Uterus (tissue), 4 donors: ENCODE results near the gene ITPRIPL2. TPM values are rescaled to one million over a fixed set of nuclear protein-coding genes. Genes with fewer than 3 reads are reported as not detected.
A peak's percentile ranks its signal among the peaks of the same experiment; 100 is the strongest.

Experiments
- DNase-seq, 2 donors: peaks; one replicate each; pipeline ENCODE4 v3.0.0-alpha.2; 2019 to 2020
- H3K27ac ChIP-seq, 2 donors: fragments of 200-600 bp; sonication (generic); 1 replicate in 1 of 2; 2 replicates in 1 of 2; pipeline ENCODE4 v1.5.1; 2016 to 2018
- H3K27me3 ChIP-seq, 2 donors: fragments of 200-600 bp; sonication (generic); one replicate each; pipeline ENCODE4 v1.5.1; 2018 to 2019; ENCODE audit warnings: control low read depth in 1 of 2
- H3K36me3 ChIP-seq, 2 donors: fragments of 200-600 bp; sonication (generic); one replicate each; pipeline ENCODE4 v1.5.1; 2019; ENCODE audit warnings: control low read depth in 1 of 2
- H3K4me1 ChIP-seq, 2 donors: fragments of 200-600 bp; sonication (generic); one replicate each; pipeline ENCODE4 v1.5.1; 2018 to 2019; ENCODE audit warnings: control low read depth in 1 of 2
- H3K4me3 ChIP-seq, 2 donors: fragments of 200-600 bp; sonication (generic); 1 replicate in 1 of 2; 2 replicates in 1 of 2; pipeline ENCODE4 v1.5.1; 2018 to 2019; ENCODE audit warnings: mild to moderate bottlenecking in 1 of 2
- H3K9me3 ChIP-seq, 2 donors: fragments of 200-600 bp; sonication (generic); one replicate each; pipeline ENCODE4 v1.5.1; 2019; ENCODE audit warnings: control low read depth in 1 of 2
- POLR2A ChIP-seq, 2 donors: fragments of 450-650 bp; IDR thresholded peaks; one replicate each; pipeline ENCODE4 v1.6.1; 2016; ENCODE audit warnings: antibody characterized with exemption in 2 of 2, mild to moderate bottlenecking in 1 of 2, moderate library complexity in 1 of 2
- intact Hi-C: fragments of 100-400 bp; cut with DNase I; formaldehyde crosslinking; loops from one replicate; pipeline ENCODE4 v1.15.1; 2023; ENCODE audit warnings: low total_unique reads
- total RNA-seq, 4 donors: library from RNA; depleted of rRNA in 3 of 4; stranded (reverse); fragments of >200 nt in 3 of 4; gene quantifications; one replicate each; pipeline versions ENCODE4 v1.1.0 to v1.2.4, GENCODE V29; 2014 to 2023
- TF ChIP-seq, protein P1 (sequence below), 4 experiments: fragments of 200-600 bp in 2 of 4; fragments of 450-650 bp in 2 of 4; sonication (generic) in 2 of 4; IDR thresholded peaks; one replicate each; pipeline ENCODE4 v1.5.1; 2016 to 2019; ENCODE audit warnings: antibody characterized with exemption in 4 of 4, mild to moderate bottlenecking in 2 of 4, moderate library complexity in 1 of 4
- donor health status: DM: yes; HTN: yes; CAD: no.

ITPRIPL2 gene
- total RNA-seq, 4 donors from 2014 or later: 17.9 to 74.1 (median 43.7) TPM

DNA sequence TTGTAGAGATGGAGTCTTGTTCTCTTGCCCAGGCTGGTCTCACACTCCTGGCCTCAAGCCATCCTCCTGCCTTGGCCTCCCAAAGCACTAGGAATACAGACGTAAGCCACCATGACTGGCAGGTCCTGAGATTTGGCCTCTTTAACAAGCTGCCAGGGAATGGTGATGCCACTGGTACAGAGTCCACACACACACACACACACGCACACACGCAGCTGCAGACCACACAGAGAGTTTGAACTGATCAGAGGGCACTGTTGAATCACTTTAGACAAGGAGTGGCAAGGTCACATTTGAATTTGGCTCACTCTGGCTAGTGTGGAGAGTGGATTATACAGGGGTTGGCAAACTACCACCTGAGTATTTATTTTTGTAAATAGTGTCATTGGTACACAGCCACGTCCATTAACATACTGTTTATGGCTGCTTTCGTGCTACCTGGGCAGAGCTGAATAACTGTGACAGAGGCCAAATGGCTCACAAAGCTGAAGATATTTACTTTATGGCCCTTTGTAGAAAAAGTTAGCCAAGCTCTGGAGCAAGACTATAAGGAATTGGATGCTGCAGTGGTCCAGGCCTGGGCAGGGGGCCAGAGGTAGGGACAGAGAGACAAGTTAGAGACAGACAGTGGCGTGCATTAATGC, 9.9 kb downstream of the ITPRIPL2 start:
- peak overlapping the region in 1 of 2 donors; percentile 15 for H3K27ac ChIP-seq
- H3K4me3 ChIP-seq: no peak overlapping the region
- no peaks in the 10 kb centered on the region for H3K36me3 ChIP-seq
- DNase-seq: no peak
- no peaks in the 10 kb centered on the region for H3K27me3 ChIP-seq
- peaks cover 0 to 4% of the 10 kb centered on the region in 2 donors for H3K4me1 ChIP-seq
- intact Hi-C loops: no loop called here
- no peaks in the 10 kb centered on the region for H3K9me3 ChIP-seq
- TF ChIP-seq, protein P1, sequence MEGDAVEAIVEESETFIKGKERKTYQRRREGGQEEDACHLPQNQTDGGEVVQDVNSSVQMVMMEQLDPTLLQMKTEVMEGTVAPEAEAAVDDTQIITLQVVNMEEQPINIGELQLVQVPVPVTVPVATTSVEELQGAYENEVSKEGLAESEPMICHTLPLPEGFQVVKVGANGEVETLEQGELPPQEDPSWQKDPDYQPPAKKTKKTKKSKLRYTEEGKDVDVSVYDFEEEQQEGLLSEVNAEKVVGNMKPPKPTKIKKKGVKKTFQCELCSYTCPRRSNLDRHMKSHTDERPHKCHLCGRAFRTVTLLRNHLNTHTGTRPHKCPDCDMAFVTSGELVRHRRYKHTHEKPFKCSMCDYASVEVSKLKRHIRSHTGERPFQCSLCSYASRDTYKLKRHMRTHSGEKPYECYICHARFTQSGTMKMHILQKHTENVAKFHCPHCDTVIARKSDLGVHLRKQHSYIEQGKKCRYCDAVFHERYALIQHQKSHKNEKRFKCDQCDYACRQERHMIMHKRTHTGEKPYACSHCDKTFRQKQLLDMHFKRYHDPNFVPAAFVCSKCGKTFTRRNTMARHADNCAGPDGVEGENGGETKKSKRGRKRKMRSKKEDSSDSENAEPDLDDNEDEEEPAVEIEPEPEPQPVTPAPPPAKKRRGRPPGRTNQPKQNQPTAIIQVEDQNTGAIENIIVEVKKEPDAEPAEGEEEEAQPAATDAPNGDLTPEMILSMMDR (IDR thresholded peaks at IDR 0.05): no peak
- no peak for TF ChIP-seq POLR2A (IDR thresholded peaks at IDR 0.05)

DNA sequence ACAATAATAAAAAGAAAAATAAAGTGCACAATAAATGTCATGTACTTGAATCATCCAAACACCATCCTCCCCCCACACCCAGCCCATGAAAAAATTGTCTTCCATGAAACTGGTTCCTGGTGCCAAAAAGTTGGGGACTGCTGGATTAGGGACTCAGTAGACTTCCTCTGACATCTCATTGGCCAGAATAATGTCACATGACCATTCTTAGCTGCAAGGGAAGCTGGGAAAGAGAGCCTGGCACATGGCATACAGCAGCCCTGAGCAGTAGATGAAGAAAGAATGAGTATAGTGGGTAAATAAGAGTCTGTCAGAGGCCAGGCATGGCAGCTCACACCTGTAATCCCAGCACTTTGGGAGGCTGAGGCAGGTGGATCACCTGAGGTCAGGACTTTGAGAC, 12.5 kb downstream of the ITPRIPL2 start:
- TF ChIP-seq POLR2A (IDR thresholded peaks at IDR 0.05): no peak
- TF ChIP-seq, protein P1 (IDR thresholded peaks at IDR 0.05): no peak
- intact Hi-C loops: no loop called here
- Histone ChIP-seq H3K4me1 (peaks cover 0 to 2% of the 10 kb centered on the region in 2 donors), H3K36me3 (no peaks in the 10 kb centered on the region), H3K27me3 (no peaks in the 10 kb centered on the region), H3K4me3 (no peak overlapping the region), H3K9me3 (no peaks in the 10 kb centered on the region), H3K27ac (no peak overlapping the region)
- DNase-seq: no peak

DNA sequence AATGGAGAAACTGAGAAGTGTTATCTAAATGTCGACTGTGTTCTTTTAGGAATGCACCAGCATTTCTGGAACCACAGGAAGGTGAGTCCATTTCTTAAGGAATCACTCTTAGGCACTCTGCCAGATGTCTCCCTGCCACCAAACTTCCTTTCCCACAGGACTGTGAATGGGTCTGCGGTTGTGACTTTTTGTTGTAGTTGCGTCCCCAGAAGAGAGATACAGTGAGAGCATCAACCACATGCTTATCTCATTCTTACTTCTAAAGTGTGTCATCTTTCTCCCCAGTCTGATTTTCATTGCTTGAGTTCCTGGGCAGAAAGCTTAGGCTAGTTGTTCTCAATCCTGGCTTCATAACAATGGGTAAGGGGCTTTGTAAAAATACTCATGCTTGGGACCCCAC, 13.4 kb downstream of the ITPRIPL2 start:
- intact Hi-C loops: no loop called here
- TF ChIP-seq POLR2A (IDR thresholded peaks at IDR 0.05): no peak
- TF ChIP-seq, protein P1 (IDR thresholded peaks at IDR 0.05): no peak
- no peak overlapping the region for H3K4me3 ChIP-seq

DNA sequence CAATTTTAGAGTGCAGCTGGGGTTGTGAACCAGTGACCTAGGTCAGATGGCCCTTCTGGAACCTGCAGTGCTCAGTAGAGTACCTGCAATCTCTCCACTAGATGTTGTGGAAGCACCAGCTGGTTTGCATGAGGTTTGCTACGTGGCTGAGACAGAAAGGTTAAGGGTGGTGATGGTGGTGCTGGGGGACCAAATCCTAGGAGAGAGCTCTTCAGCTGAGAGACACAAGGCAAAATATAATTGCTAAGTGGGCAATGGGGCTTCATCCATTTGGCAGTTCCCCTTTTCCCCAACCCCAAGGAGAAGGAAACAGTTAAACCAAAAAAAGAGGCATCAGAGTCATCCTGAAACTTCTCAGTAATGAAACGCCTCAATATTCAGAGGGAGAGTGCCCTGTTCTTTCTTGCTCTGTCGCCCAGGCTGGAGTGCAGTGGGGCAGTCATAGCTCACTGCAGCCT, 13.9 kb downstream of the ITPRIPL2 start:
- no peak for TF ChIP-seq POLR2A (IDR thresholded peaks at IDR 0.05)
- TF ChIP-seq, protein P1 (IDR thresholded peaks at IDR 0.05): no peak
- H3K27ac ChIP-seq: no peak overlapping the region
- H3K9me3 ChIP-seq: no peaks in the 10 kb centered on the region
- no peaks in the 10 kb centered on the region for H3K27me3 ChIP-seq
- H3K4me3 ChIP-seq: no peak overlapping the region
- intact Hi-C loops: no loop called here
- H3K4me1 ChIP-seq: no peaks in the 10 kb centered on the region
- DNase-seq: no peak
- no peaks in the 10 kb centered on the region for H3K36me3 ChIP-seq

More for the DNA sequence above, 13.4 kb downstream of the ITPRIPL2 start:
- Histone ChIP-seq H3K27ac (no peak overlapping the region), H3K27me3 (no peaks in the 10 kb centered on the region), H3K4me1 (no peaks in the 10 kb centered on the region), H3K36me3 (no peaks in the 10 kb centered on the region), H3K9me3 (no peaks in the 10 kb centered on the region)
- no peak for DNase-seq

DNA sequence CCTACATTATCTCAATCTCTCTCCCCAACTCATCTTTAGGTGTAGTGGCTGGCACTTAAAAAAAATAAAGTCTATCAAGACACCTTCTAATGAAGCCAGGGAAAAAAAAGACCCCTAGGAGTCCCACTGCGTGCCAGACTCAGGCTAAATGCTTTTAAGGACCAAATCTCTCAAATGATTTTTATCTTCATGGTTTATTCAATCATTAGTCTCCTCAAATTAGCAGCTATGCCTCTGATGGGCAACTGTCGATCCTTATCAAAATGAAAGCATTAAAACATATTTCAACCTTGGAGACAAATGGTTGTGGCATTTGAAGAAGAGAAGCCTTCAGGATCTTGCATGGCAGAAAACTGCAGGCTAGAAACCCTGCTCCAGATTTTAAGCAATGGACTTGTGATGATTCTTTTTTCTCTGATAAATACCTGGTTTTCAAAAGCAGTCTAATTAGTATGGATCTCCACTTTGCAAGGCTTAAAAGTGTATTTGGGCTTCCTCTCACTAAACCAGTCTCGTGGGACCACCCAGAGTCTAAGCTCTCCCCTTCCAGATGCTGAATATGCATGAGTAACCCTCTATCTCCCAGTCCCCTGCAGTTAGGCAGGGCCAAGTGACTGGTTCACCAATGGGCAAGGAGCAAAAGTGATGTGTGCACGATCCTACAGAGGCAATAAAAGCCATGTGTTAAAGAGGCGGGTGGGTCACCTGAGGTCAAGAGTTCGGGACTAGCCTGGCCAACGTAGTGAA, 14.9 kb downstream of the ITPRIPL2 start:
- Histone ChIP-seq H3K4me3 (no peak overlapping the region), H3K4me1 (no peaks in the 10 kb centered on the region), H3K9me3 (no peaks in the 10 kb centered on the region), H3K27me3 (no peaks in the 10 kb centered on the region), H3K36me3 (no peaks in the 10 kb centered on the region), H3K27ac (no peak overlapping the region)
- intact Hi-C loops: no loop called here
- DNase-seq: no peak
- TF ChIP-seq POLR2A (IDR thresholded peaks at IDR 0.05): no peak
- TF ChIP-seq, protein P1 (IDR thresholded peaks at IDR 0.05): no peak
